ENCODE measurements around the gene DSTN.
A peak's percentile ranks its signal among the peaks of the same experiment; 100 is the strongest.

Gene DSTN

DNA sequence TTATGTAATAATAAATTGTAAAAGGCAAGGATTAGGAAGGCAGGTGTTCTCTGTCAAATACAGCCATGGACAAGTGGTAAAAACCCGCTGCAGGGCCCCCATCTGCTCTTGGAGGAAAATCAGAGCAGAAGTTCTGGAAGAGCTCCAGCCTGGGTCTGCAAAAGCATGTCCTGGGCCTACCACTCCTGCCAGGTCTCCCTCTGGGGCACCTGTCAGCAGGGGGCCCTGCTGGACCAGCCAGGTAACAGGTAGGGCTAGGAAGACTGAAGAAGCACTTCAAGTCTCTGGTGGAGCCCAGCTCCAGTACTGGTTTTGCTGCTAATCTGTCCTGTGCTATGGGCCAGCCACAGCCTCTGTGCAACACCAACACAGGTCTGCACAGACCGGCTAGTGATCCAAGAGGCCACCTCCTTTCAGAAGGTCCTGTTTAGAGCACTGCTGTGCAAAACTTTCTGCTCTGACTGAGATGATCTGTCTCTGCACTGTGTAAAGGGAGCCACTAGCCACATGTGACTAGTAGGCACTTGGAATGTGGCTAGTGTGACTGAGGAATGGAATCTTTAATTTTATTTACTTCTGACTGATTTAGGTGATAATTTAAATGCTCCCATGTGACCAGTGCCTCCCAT, 82.0 kb downstream of the DSTN start:
- DNase-seq (ENCODE audit: low read depth, low spot score), result no peak
- Histone ChIP-seq H3K27me3 (ENCODE audit: control insufficient read depth, insufficient read depth, low read length) (no peaks in the 10 kb centered on the region), H3K27ac (ENCODE audit: low read length) (no peak overlapping the region), H3K9me3 (ENCODE audit: control insufficient read depth, insufficient read depth, low read length) (no peaks in the 10 kb centered on the region), H3K36me3 (ENCODE audit: control insufficient read depth, insufficient read depth, low read length) (no peaks in the 10 kb centered on the region), H3K4me3 (ENCODE audit: low read length) (no peak overlapping the region), H3K4me1 (ENCODE audit: control insufficient read depth, insufficient read depth, low read length) (peaks cover 5% of the 10 kb centered on the region)
- WGBS (ENCODE audit: insufficient coverage, insufficient read length), result no CpG with 5 or more reads among the region's 2 CpGs

DNA sequence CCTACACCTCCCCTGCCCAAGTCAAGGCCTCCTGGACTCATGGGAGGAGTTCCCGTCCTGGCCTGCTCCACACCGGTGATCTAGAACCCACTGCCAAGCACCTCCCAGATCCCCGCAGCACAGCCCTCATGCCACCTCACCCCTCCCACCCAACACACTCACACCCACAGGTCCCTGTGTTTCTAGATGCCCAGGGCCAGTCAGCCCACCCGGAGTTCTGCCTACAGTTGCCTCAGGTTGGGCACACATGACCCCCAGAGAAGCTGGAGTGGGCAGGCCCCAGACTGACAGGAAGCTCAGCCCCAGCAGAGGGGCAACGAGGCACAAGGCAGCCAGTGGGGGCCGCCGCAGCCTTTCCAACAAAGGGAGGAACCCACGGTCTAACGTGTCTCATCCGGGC, 82.5 kb downstream of the DSTN start:
- Histone ChIP-seq H3K27ac (ENCODE audit: low read length) (no peak overlapping the region), H3K4me3 (ENCODE audit: low read length) (no peak overlapping the region)
- WGBS (ENCODE audit: insufficient coverage, insufficient read length), result no CpG with 5 or more reads among the region's 10 CpGs

DNA sequence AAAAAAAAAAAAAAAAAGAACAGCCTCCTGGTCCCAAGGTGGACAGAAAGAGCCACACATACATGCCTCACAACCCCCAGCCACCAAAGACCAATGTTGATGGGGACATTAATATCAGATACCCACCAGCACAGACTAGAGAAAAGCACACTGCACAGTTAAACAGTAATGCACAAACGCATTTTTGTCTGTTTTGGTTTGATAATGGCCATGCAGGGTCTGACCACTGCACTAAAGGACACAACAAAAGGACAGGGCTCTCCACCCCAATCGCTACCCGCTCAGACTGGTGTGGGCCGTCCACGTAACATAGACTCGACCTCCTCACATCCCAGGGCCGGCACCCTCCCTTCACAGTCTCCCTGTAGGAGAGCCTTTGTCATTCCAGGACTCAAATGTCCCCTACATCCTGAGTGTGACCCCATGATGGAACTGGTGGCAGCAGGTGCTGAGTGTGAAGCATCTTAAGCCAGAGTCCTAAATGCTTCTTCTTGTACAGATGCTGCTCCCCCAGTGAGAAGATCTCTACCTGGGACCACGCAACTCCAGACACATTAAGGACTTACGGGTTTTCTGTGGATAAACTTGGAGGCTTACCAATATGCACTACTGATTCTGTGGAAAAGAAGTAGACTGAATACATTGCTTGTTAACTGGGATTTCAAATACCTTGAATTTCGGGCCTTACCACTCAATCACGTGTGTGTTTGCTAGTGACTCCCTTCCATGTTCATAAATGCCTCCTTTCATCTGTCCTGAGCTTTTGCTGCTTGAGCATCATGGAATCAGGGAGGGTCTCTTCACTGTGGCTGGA, 84.2 kb downstream of the DSTN start:
- Histone ChIP-seq H3K4me1 (ENCODE audit: control insufficient read depth, insufficient read depth, low read length) (peaks cover 5% of the 10 kb centered on the region), H3K4me3 (ENCODE audit: low read length) (no peak overlapping the region), H3K36me3 (ENCODE audit: control insufficient read depth, insufficient read depth, low read length) (peaks cover 8% of the 10 kb centered on the region; the same call in 1 of the 2 replicates), H3K27me3 (ENCODE audit: control insufficient read depth, insufficient read depth, low read length) (no peaks in the 10 kb centered on the region), H3K9me3 (ENCODE audit: control insufficient read depth, insufficient read depth, low read length) (no peaks in the 10 kb centered on the region), H3K27ac (ENCODE audit: low read length) (no peak overlapping the region)
- WGBS (ENCODE audit: insufficient coverage, insufficient read length), result no CpG with 5 or more reads among the region's 11 CpGs
- no peak for DNase-seq (ENCODE audit: low read depth, low spot score)

More for the DNA sequence above, 82.5 kb downstream of the DSTN start:
- Histone ChIP-seq H3K36me3 (ENCODE audit: control insufficient read depth, insufficient read depth, low read length) (no peaks in the 10 kb centered on the region), H3K4me1 (ENCODE audit: control insufficient read depth, insufficient read depth, low read length) (peaks cover 5% of the 10 kb centered on the region), H3K27me3 (ENCODE audit: control insufficient read depth, insufficient read depth, low read length) (no peaks in the 10 kb centered on the region), H3K9me3 (ENCODE audit: control insufficient read depth, insufficient read depth, low read length) (no peaks in the 10 kb centered on the region)
- DNase-seq (ENCODE audit: low read depth, low spot score), result no peak

DNA sequence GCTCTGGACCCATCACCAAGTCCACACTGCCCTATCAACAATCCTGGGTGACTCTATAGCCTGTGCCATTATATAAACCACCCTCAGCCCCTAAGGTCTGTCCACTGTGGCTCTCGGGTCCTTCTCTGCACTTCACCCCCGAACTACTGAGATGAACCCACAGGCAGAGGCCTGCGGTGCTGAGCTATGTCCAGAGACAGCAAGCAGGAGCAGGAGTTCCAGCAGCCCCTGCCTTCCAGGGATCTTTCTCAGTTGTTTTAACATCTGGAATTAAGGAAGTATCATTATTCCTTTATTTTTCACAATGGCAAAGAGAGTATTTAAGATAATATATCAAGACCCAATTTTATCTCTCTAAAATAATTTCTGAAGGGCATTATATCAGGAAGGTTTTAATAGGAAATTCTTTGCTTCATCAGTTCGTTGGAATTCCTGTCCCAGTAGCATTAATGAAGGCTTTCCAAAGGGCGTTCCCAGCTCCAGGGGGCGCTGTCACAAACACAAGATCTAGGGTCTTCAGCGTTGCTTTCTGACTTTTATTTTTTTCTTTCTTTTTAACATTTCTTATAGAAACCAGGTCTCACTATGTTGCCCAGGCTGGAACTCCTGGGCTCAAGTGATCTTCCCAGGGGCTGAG, 84.9 kb downstream of the DSTN start:
- Histone ChIP-seq H3K4me1 (ENCODE audit: control insufficient read depth, insufficient read depth, low read length) (peaks cover 5% of the 10 kb centered on the region), H3K9me3 (ENCODE audit: control insufficient read depth, insufficient read depth, low read length) (no peaks in the 10 kb centered on the region), H3K36me3 (ENCODE audit: control insufficient read depth, insufficient read depth, low read length) (peaks cover 8% of the 10 kb centered on the region), H3K27me3 (ENCODE audit: control insufficient read depth, insufficient read depth, low read length) (no peaks in the 10 kb centered on the region), H3K4me3 (ENCODE audit: low read length) (no peak overlapping the region), H3K27ac (ENCODE audit: low read length) (no peak overlapping the region)
- peak; percentile 27 for DNase-seq (ENCODE audit: low read depth, low spot score)
- WGBS (ENCODE audit: insufficient coverage, insufficient read length), result no CpG with 5 or more reads among the region's 7 CpGs

DNA sequence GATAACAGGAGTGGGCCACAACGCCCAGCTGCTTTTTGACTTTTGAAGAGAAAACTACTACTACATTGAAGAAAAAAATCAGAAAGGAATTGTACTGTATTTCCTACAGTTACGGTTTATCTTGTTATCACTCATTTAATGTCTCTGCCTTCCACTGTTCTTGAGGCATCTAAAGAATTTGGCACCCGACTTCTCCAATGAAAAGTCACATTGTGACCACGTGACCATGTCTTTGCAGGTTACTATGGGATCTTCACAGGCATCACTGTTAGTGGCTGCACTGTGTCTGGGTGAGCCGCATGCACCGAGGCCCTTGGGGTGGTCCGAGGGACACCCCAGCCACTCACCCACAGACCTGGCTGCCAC, 85.4 kb downstream of the DSTN start:
- no peak for DNase-seq (ENCODE audit: low read depth, low spot score)
- Histone ChIP-seq H3K4me3 (ENCODE audit: low read length) (no peak overlapping the region), H3K9me3 (ENCODE audit: control insufficient read depth, insufficient read depth, low read length) (no peaks in the 10 kb centered on the region), H3K36me3 (ENCODE audit: control insufficient read depth, insufficient read depth, low read length) (peaks cover 12% of the 10 kb centered on the region), H3K27me3 (ENCODE audit: control insufficient read depth, insufficient read depth, low read length) (no peaks in the 10 kb centered on the region), H3K27ac (ENCODE audit: low read length) (no peak overlapping the region), H3K4me1 (ENCODE audit: control insufficient read depth, insufficient read depth, low read length) (peaks cover 5% of the 10 kb centered on the region)
- WGBS (ENCODE audit: insufficient coverage, insufficient read length), result no CpG with 5 or more reads among the region's 7 CpGs

DNA sequence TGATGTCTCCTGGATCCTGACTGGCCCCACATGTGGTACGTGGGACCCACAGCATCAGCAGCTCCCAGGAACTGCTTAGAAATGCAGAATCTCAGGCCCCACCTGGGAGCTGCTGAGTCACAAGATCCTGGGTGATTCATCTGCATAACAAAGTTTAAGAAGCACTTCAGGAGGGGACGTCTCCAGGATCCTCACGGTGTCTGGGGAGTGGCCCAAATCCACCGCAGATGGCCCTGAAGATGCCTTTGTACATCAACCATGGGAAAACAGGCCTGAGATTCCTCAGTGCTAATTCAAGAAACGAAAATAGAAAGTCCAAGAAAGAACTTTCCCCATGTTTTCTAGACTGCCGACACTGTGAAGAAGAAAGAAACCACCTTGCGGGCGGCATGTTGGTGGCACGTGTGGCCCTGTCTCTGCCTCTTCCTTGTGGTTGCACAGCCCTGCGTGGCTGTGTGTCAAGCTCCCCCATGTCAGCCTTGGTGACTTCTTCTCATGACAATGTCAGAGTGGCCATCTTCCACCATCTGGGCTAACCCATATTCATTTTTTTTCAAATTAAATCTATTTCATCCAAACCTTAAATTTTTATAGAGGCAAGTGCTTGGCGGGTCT, 86.1 kb downstream of the DSTN start:
- Histone ChIP-seq H3K4me1 (ENCODE audit: control insufficient read depth, insufficient read depth, low read length) (peaks cover 5% of the 10 kb centered on the region), H3K9me3 (ENCODE audit: control insufficient read depth, insufficient read depth, low read length) (no peaks in the 10 kb centered on the region), H3K4me3 (ENCODE audit: low read length) (no peak overlapping the region), H3K27me3 (ENCODE audit: control insufficient read depth, insufficient read depth, low read length) (no peaks in the 10 kb centered on the region), H3K27ac (ENCODE audit: low read length) (no peak overlapping the region), H3K36me3 (ENCODE audit: control insufficient read depth, insufficient read depth, low read length) (peaks cover 12% of the 10 kb centered on the region)
- no CpG with 5 or more reads among the region's 11 CpGs for WGBS (ENCODE audit: insufficient coverage, insufficient read length)
- DNase-seq (ENCODE audit: low read depth, low spot score), result no peak

DNA sequence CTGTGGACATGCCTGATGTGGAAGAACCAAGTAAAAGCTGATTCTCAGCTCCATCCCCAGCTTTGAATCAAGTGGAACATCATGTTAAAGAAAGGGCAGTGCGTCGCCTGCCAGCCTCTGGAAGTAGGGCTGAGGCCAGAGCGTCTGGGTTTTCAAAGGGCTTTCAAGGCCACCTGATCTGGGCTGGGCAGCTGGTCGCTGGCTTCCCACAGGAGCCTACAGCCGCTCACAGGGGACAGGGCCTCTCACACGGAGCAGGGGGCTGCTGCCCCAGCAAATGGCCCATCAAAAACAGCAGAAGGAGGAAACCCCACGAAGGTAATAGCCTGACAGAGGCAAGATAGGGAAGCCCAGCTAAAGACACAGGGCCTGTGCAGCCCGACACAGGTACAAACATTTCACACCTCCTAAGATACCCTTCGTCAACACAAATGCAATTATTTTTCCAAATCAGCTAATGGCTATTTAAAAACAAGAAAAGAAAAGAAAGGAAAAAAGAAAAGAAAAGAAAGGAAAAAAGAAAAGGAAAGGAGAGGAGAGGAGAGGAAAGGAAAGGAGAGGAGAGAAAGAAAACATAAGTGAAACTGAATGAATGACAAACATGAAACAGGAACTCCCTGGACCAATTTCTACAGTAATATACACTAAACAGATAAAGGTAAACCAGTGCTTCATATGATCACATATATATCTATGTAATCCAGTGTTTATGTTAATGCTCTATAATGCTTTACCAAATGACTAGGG, 87.4 kb downstream of the DSTN start:
- H3K27ac ChIP-seq (ENCODE audit: low read length), result no peak overlapping the region
- no peaks in the 10 kb centered on the region for H3K9me3 ChIP-seq (ENCODE audit: control insufficient read depth, insufficient read depth, low read length)
- no peak for DNase-seq (ENCODE audit: low read depth, low spot score)
- H3K4me1 ChIP-seq (ENCODE audit: control insufficient read depth, insufficient read depth, low read length), result peaks cover 5% of the 10 kb centered on the region
- WGBS (ENCODE audit: insufficient coverage, insufficient read length), result no CpG with 5 or more reads among the region's 9 CpGs
- H3K4me3 ChIP-seq (ENCODE audit: low read length), result no peak overlapping the region
- H3K27me3 ChIP-seq (ENCODE audit: control insufficient read depth, insufficient read depth, low read length), result no peaks in the 10 kb centered on the region
- H3K36me3 ChIP-seq (ENCODE audit: control insufficient read depth, insufficient read depth, low read length), result peaks cover 12% of the 10 kb centered on the region

DNA sequence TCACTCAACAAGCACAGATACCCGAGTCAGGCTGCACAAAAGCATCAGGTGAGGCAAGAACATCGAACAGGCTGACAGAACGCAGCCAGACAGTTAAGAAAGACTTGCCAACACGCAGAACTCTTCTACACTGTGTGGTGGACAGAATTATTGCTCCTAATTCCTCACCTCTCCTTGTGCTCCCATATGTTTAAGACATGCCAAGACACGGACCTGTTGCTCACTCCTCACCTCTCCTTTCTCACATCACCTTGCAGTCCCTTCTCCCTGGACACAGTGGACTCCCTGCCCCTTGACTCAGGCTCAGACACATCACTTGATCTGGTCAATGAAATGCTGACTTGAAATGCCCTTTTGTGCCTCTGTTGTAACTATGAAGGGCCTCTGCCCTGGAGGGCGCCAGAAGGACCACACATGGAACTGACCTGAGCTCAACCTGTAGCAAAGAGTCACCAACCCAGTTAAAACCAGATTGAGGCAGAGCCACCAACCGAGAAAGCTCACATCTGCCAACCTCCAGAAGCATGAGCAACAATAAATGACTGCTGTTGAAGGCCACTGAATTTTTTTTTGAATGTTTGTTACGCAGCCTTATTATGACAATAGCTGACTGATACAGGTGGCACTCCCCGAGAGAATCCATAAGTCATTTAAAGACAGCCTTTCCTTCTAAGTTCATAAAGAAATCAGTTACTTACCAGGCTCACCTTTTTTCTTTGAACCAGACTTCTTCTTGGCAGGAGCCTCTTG, 88.2 kb downstream of the DSTN start:
- Histone ChIP-seq H3K36me3 (ENCODE audit: control insufficient read depth, insufficient read depth, low read length) (peaks cover 12% of the 10 kb centered on the region), H3K27ac (ENCODE audit: low read length) (no peak overlapping the region), H3K4me1 (ENCODE audit: control insufficient read depth, insufficient read depth, low read length) (peaks cover 5% of the 10 kb centered on the region), H3K9me3 (ENCODE audit: control insufficient read depth, insufficient read depth, low read length) (no peaks in the 10 kb centered on the region), H3K4me3 (ENCODE audit: low read length) (no peak overlapping the region), H3K27me3 (ENCODE audit: control insufficient read depth, insufficient read depth, low read length) (no peaks in the 10 kb centered on the region)
- no peak for DNase-seq (ENCODE audit: low read depth, low spot score)
- WGBS (ENCODE audit: insufficient coverage, insufficient read length), result no CpG with 5 or more reads among the region's 9 CpGs

DNA sequence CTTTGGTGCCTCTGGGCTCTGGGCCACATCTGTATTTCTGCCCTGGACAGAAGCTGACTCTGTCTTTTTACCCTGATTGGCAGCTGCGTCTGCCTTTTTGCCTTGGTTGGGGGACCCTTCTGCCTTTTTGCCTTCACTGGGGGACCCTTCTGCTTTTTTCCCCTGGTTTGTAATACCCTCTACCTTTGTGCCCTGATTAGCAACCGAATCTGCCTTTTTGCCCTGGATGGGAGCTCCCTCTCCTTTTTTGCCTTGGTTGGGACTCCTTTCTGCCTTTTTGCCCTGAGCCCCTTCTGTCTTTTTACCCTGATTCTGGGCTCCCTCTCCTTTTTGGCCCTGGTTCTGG, 88.7 kb downstream of the DSTN start:
- Histone ChIP-seq H3K27me3 (ENCODE audit: control insufficient read depth, insufficient read depth, low read length) (no peaks in the 10 kb centered on the region), H3K4me1 (ENCODE audit: control insufficient read depth, insufficient read depth, low read length) (peaks cover 5% of the 10 kb centered on the region), H3K27ac (ENCODE audit: low read length) (no peak overlapping the region), H3K36me3 (ENCODE audit: control insufficient read depth, insufficient read depth, low read length) (peaks cover 12% of the 10 kb centered on the region), H3K4me3 (ENCODE audit: low read length) (no peak overlapping the region), H3K9me3 (ENCODE audit: control insufficient read depth, insufficient read depth, low read length) (no peaks in the 10 kb centered on the region)
- DNase-seq (ENCODE audit: low read depth, low spot score), result no peak
- WGBS (ENCODE audit: insufficient coverage, insufficient read length), result no CpG with 5 or more reads among the region's 2 CpGs
